ENCODE results near the gene PARPBP. TPM values are rescaled to one million over a fixed set of nuclear protein-coding genes. Genes with fewer than 3 reads are reported as not detected.
A peak's percentile ranks its signal among the peaks of the same experiment; 100 is the strongest.

Gene PARPBP
- total and polyA plus RNA-seq, 2 of the 13 experiments (the other 11 are each of a cell fraction or from before 2014, with no cell fraction given) = 6.7 to 28.4 TPM

DNA sequence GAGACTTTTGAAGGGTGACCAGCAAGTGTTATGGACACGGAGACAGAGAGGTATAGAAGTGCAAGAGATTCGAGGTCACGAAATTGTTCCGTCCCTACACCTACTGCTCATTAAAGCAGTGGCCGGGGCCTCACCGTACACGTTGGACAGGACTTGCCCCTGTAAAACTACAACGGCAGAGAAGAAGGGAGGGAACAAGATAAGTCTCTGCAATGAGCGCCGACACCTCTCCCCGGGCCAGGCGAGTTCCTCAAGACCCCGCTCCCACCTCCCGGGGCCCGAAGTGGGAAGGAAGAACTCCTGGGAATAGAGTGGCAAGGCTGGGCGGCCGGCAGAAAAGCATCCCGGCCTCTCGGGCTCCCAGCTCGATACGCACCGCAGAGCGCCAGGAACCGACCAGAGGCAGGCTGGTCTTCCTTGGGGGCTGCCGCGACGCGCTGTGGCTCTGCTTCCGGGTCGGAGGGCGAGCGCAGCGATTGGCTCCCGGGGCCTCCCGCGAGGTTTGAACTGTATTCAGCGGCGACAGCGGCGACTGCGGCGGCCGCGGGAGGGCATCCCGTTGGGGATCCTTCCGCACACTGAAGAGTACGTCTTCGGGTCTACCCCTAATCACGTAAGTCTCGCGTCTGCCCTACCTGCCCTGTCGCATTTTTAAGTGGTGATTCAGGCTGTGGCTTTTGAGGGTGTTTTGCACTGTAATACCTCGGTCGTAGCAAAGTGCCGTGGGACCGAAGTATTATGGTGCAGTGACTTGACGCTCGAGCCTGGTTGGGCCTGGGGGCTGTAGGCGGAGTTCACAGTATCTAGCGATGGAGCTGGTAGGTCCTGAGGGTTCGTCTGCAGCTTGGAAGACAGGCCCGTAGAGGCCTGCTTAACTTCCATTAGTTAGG is at the start of gene PARPBP, which contains the start of gene NUP37 (continued):
- TF ChIP-seq CHCHD3 (CRISPR knock-in tag; IDR thresholded peaks at IDR 0.05) = peak; percentile 89
- no peak for TF ChIP-seq ZNF841 (CRISPR knock-in tag; IDR thresholded peaks at IDR 0.05; ENCODE audit: borderline replicate concordance)
- peak; percentile 100 for TF ChIP-seq KMT2A (CRISPR knock-in tag; IDR thresholded peaks at IDR 0.05)
- TF ChIP-seq ZNF747 (CRISPR knock-in tag; IDR thresholded peaks at IDR 0.05; ENCODE audit: borderline replicate concordance) = peak; percentile 92
- TF ChIP-seq GZF1 (CRISPR knock-in tag; IDR thresholded peaks at IDR 0.05) = peak; percentile 81; the same call in 1 of the 2 replicates
- no peak for TF ChIP-seq MLLT10 (CRISPR knock-in tag; IDR thresholded peaks at IDR 0.05)
- TF ChIP-seq ZNF674 (CRISPR knock-in tag; IDR thresholded peaks at IDR 0.05; ENCODE audit: low read depth) = 0 out of 2 replicates have a peak, but pooled peaks have one; percentile 45
- peak; percentile 63 for TF ChIP-seq CREB1 (IDR thresholded peaks at IDR 0.05)
- TF ChIP-seq CREB1 (CRISPR knock-in tag; IDR thresholded peaks at IDR 0.05) = peak; percentile 72
- TF ChIP-seq ZNF160 (CRISPR knock-in tag; IDR thresholded peaks at IDR 0.05) = no peak
- 0 out of 2 replicates have a peak, but pooled peaks have one; percentile 16 for TF ChIP-seq ONECUT2 (CRISPR knock-in tag; IDR thresholded peaks at IDR 0.05)
- TF ChIP-seq CENPX (CRISPR knock-in tag; IDR thresholded peaks at IDR 0.05) = no peak
- TF ChIP-seq AGO2 (optimal IDR thresholded peaks at IDR 0.05; ENCODE audit: low read depth, low read length) = peak; percentile 49
- peak; percentile 61 for TF ChIP-seq ELF3 (CRISPR knock-in tag; IDR thresholded peaks at IDR 0.05)
- TF ChIP-seq ATF7 (IDR thresholded peaks at IDR 0.05) = no peak
- TF ChIP-seq ATF7 (CRISPR knock-in tag; IDR thresholded peaks at IDR 0.05) = 0 out of 2 replicates have a peak, but pooled peaks have one; percentile 23
- TF ChIP-seq E2F2 (CRISPR knock-in tag; IDR thresholded peaks at IDR 0.05; ENCODE audit: borderline replicate concordance) = no peak
- TF ChIP-seq YY1 (IDR thresholded peaks at IDR 0.05; ENCODE audit: insufficient read depth, insufficient replicate concordance, low read depth, low read length) = peak; percentile 66
- no peak for TF ChIP-seq ZNF234 (CRISPR knock-in tag; conservative IDR thresholded peaks at IDR 0.05)
- peak; percentile 96 for TF ChIP-seq HNRNPLL (IDR thresholded peaks at IDR 0.05; ENCODE audit: low read depth, low read length, poor library complexity, severe bottlenecking)
- peak; percentile 87 for TF ChIP-seq MXD3 (CRISPR knock-in tag; IDR thresholded peaks at IDR 0.05)
- TF ChIP-seq, protein P1, sequence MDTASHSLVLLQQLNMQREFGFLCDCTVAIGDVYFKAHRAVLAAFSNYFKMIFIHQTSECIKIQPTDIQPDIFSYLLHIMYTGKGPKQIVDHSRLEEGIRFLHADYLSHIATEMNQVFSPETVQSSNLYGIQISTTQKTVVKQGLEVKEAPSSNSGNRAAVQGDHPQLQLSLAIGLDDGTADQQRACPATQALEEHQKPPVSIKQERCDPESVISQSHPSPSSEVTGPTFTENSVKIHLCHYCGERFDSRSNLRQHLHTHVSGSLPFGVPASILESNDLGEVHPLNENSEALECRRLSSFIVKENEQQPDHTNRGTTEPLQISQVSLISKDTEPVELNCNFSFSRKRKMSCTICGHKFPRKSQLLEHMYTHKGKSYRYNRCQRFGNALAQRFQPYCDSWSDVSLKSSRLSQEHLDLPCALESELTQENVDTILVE (CRISPR knock-in tag; IDR thresholded peaks at IDR 0.05) = peak; percentile 22; the same call in 1 of the 2 replicates
- TF ChIP-seq ZNF337 (CRISPR knock-in tag; IDR thresholded peaks at IDR 0.05; ENCODE audit: borderline replicate concordance, low read depth) = 0 out of 2 replicates have a peak, but pooled peaks have one; percentile 62
- TF ChIP-seq TOPORS (CRISPR knock-in tag; IDR thresholded peaks at IDR 0.05) = peak; percentile 75
- TF ChIP-seq U2AF1 (optimal IDR thresholded peaks at IDR 0.05; ENCODE audit: low read depth, low read length) = peak; percentile 26
- peak; percentile 93 for TF ChIP-seq ELF1 (CRISPR knock-in tag; IDR thresholded peaks at IDR 0.05)
